ENCODE results near the gene NR3C1. TPM values are rescaled to one million over a fixed set of nuclear protein-coding genes. Genes with fewer than 3 reads are reported as not detected.

Gene NR3C1
- total and polyA plus RNA-seq, 8 donors, result 6.5 to 42.2 (median 27.1) TPM

DNA sequence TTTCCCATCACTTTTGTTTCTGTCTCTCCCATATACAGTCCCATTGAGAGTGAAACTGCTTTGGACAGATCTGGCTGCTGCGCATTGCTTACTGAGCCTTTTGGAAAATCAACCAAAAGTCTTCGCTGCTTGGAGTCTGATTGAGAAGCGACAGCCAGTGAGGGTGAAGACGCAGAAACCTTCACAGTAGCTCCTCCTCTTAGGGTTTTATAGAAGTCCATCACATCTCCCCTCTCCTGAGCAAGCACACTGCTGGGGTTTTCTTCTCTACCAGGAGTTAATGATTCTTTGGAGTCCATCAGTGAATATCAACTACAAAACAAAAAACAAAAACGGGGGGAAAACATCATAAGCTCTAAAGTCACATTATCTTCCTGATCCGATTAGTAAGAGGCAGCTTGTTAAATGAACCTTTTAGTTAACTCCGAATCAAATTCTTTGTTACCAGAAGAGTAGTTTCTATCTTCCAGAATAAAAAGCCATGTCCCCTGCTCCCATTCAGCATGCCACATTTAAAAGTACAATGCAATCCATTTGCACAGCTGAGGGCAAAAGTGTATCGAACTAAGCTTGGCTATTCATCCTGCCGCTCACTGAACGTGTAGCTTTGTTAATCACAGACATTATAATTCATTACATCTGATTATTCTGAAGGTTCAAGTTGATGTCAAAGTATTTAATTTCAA lies 2.8 kb downstream of the NR3C1 start:
- no peaks in the 10 kb centered on the region for H3K27me3 ChIP-seq
- WGBS, 2 donors, result 30 to 50% methylated on average over 10 of the region's 10 CpGs
- FAIRE-seq (no peak), ATAC-seq (no peak), DNase-seq (no peak)
- no peak overlapping the region for H3K27ac ChIP-seq
- peak overlapping the region in 3 of 4 donors; percentile 9 to 91 (median 66) for H3K4me3 ChIP-seq
- H3K4me1 ChIP-seq, result peaks cover 0 to 47% (median 35%) of the 10 kb centered on the region in 3 donors
- H3K36me3 ChIP-seq, result no peaks in the 10 kb centered on the region
- TF ChIP-seq CTCF (IDR thresholded peaks at IDR 0.05), result no peak
- intact Hi-C loops (cut with DNase I), result loop anchor here in 1 of 3 donors (5.0 kb wide), 1 partner anchor 293 kb away; no protein-coding TSS in a partner anchor
- no peaks in the 10 kb centered on the region for H3K9me3 ChIP-seq

GRCh38 chr5:143399616-143400540 lies 3.6 kb downstream of the NR3C1 start:
- Histone ChIP-seq H3K27me3 (no peaks in the 10 kb centered on the region), H3K36me3 (no peaks in the 10 kb centered on the region), H3K4me1 (peaks cover 0 to 55% (median 43%) of the 10 kb centered on the region in 3 donors), H3K4me3 (peak overlapping the region in 2 of 4 donors; percentile 66 to 91), H3K9me3 (no peaks in the 10 kb centered on the region), H3K27ac (no peak overlapping the region)
- DNase-seq (no peak), FAIRE-seq (no peak), ATAC-seq (no peak)
- no peak for TF ChIP-seq CTCF (IDR thresholded peaks at IDR 0.05)
- WGBS, 2 donors, result 41 to 59% methylated on average over 12 of the region's 12 CpGs
- intact Hi-C loops (cut with DNase I), result loop anchor here in 1 of 3 donors (5.0 kb wide), 1 partner anchor 293 kb away; no protein-coding TSS in a partner anchor

DNA sequence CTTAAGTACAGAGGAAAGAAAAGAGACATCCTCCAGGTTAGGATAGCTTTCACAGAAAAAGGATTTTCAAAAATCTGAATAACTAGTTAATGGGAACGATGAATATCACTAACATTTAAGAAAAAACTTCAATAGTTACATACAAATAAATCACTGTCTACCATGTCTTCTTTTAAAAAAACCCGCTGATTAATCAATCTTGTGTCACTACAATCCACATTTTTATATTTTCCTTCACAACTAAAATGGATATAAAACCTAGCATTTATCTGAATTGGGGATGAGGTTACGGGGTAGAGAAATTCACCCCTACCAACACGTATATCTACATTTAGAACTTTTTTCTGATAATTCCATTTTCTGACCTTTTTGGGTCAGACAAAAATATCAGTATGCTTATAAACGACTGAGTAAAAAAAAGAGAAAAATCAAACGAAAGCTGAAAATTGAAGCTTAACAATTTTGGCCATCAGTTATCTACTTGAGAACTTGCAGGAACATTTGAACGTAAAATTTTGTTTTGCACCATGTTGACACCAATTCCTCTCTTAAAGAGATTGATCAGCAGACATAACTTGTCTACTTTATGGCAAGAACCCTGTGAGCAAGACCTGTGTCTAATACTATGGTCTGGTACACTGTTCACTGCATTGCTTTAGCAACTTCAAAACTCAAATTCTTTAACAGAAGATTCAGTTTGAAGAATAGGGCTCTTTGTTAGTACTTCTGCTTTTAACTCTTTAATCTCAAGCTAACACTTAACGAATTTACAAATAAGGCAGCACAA lies 4.8 kb downstream of the NR3C1 start:
- H3K27me3 ChIP-seq, result no peaks in the 10 kb centered on the region
- intact Hi-C loops (cut with DNase I), result no loop called here
- no peak for TF ChIP-seq CTCF (IDR thresholded peaks at IDR 0.05)
- WGBS, 2 donors, result 41 to 52% methylated on average over 8 of the region's 8 CpGs
- FAIRE-seq, result no peak
- no peaks in the 10 kb centered on the region for H3K36me3 ChIP-seq
- no peak for DNase-seq
- no peak overlapping the region for H3K27ac ChIP-seq
- ATAC-seq, result no peak
- no peaks in the 10 kb centered on the region for H3K9me3 ChIP-seq
- peak overlapping the region in 2 of 4 donors; percentile 31 to 66 for H3K4me3 ChIP-seq
- H3K4me1 ChIP-seq, result peaks cover 1 to 65% (median 56%) of the 10 kb centered on the region in 3 donors

- H3K36me3 ChIP-seq, result no peaks in the 10 kb centered on the region
These were observed 5.5 kb downstream of the NR3C1 start for GRCh38 chr5:143398053-143398355.

More at GRCh38 chr5:143398053-143398355, 5.5 kb downstream of the NR3C1 start:
- WGBS, 2 donors, result 52 to 70% methylated on average over 2 of the region's 2 CpGs
- ATAC-seq (no peak), FAIRE-seq (no peak), DNase-seq (no peak)
- peak overlapping the region in 2 of 4 donors; percentile 31 to 66 for H3K4me3 ChIP-seq
- H3K27me3 ChIP-seq, result no peaks in the 10 kb centered on the region
- intact Hi-C loops (cut with DNase I), result no loop called here
- peaks cover 6 to 71% (median 60%) of the 10 kb centered on the region in 3 donors for H3K4me1 ChIP-seq
- TF ChIP-seq CTCF (IDR thresholded peaks at IDR 0.05), result no peak
- no peak overlapping the region for H3K27ac ChIP-seq
- no peaks in the 10 kb centered on the region for H3K9me3 ChIP-seq
